Large intestine (tissue), 12 donors: ENCODE measurements around the gene TDRKH. TPM values are rescaled to one million over a fixed set of nuclear protein-coding genes. Genes with fewer than 3 reads are reported as not detected.

Source experiments
- DNase-seq, 2 donors: peaks; one replicate each; pipeline versions ENCODE4 v3.0.0 to v3.0.0-alpha.2; 2013
- H3K27ac ChIP-seq: one replicate; pipeline ENCODE4 v1.5.1; 2013; ENCODE audit warnings: low read length
- H3K27me3 ChIP-seq: 2 replicates; pipeline ENCODE4 v1.6.1; 2013; ENCODE audit warnings: low read length; ENCODE audit not compliant: control insufficient read depth, insufficient read depth
- H3K36me3 ChIP-seq: 2 replicates; pipeline ENCODE4 v1.6.1; 2013; ENCODE audit warnings: low read length; ENCODE audit not compliant: control insufficient read depth, insufficient read depth
- H3K4me1 ChIP-seq: one replicate; pipeline ENCODE4 v1.6.1; 2013; ENCODE audit warnings: low read length; ENCODE audit not compliant: control insufficient read depth, insufficient read depth
- H3K4me3 ChIP-seq: one replicate; pipeline ENCODE4 v1.5.1; 2013; ENCODE audit warnings: low read length
- H3K9me3 ChIP-seq: one replicate; pipeline ENCODE4 v1.6.1; 2013; ENCODE audit warnings: mild to moderate bottlenecking, low read depth, low read length, moderate library complexity; ENCODE audit not compliant: control insufficient read depth
- WGBS: methylation state at CpG from one replicate; pipeline ENCODE4 v1.1.5; 2013; ENCODE audit warnings: low lambda C conversion rate; ENCODE audit not compliant: insufficient coverage; 5-methylcytosine and 5-hydroxymethylcytosine counted together
- long read RNA-seq, 11 donors: transcript quantifications; one replicate each; lab custom pipeline, GENCODE V29; 2026
- polyA plus RNA-seq: library from polyadenylated mRNA; unstranded; fragments of 120-200 nt; gene quantifications from one replicate; pipeline ENCODE4 v1.2.1, GENCODE V29; 2013

Gene TDRKH, protein sequence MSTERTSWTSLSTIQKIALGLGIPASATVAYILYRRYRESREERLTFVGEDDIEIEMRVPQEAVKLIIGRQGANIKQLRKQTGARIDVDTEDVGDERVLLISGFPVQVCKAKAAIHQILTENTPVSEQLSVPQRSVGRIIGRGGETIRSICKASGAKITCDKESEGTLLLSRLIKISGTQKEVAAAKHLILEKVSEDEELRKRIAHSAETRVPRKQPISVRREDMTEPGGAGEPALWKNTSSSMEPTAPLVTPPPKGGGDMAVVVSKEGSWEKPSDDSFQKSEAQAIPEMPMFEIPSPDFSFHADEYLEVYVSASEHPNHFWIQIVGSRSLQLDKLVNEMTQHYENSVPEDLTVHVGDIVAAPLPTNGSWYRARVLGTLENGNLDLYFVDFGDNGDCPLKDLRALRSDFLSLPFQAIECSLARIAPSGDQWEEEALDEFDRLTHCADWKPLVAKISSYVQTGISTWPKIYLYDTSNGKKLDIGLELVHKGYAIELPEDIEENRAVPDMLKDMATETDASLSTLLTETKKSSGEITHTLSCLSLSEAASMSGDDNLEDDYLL
- polyA plus RNA-seq: 4.2 TPM
- long read RNA-seq, donor 1: 0 reads
- long read RNA-seq, donor 2, partial matches to known transcripts: 0 of 3 reads
- long read RNA-seq, donor 2, other reads (novel, unspliced or antisense): 0 of 3 reads
- long read RNA-seq, donor 3: 0 reads
- long read RNA-seq, donor 4: 0 reads
- long read RNA-seq, donor 5, partial matches to known transcripts: 0 of 1 reads
- long read RNA-seq, donor 5, other reads (novel, unspliced or antisense): 0 of 1 reads
- long read RNA-seq, donor 6, partial matches to known transcripts: 0 of 1 reads
- long read RNA-seq, donor 6, other reads (novel, unspliced or antisense): 0 of 1 reads
- long read RNA-seq, donor 7: 0 reads
- long read RNA-seq, donor 8: 0 reads
- long read RNA-seq, donor 9: 0 reads
- long read RNA-seq, donor 10: 0 reads
- long read RNA-seq, donor 11: 0 reads

DNA sequence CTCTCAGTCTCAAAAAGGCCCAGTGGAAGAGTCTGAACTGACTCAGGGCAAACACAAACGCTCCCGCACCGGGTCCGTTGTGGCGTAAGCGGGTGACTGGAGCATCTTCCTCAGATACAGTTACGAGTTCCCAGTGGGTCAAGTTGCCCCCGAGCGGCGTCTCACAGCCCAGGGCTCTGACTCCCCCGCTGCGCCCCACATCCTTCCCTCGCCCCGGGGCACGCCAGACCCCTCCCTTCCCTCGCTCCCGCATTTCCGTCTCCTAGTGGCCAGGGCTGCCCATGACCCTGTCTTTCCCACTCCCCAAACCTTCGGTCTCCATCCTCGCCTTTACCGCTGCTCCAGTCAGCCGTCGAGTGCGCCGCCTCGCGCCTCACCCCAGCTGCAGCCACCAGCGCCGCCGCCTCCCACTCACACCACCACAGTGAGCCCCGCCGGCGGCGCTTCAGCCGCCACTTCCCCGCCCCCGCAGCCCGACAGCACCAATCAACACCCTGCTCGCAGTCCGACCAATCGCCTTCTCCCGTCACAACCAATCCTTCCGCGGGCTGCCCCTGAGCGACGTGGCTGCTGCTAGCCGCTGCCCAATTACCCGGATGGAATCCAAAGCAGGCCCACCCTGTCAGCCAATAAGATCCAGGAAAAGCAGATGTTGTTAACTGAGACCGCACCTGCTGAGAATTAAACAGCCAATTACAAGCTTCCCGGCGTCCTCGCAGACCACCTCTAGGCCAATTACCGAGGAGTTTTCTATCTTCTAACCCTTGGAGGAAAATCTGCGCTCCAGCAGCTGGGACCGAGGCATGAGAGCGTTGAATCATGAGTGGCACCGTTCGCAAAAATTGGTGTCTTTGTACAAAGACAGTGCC is at the start of gene TDRKH:
Gene TDRKH (minus strand): TSS at position 430 of the 869 bp plus-strand sequence. CDS start 7,478 bp downstream, outside the sequence.
- DNase-seq: peak; percentile 98 to 99
- Histone ChIP-seq H3K4me3 (peak within 1 kb of the TSS; percentile 63), H3K27me3 (peaks cover 2% of the 10 kb centered on the region), H3K9me3 (no peaks in the 10 kb centered on the region), H3K27ac (no peak within 1 kb of the TSS), H3K4me1 (no peaks in the 10 kb centered on the region), H3K36me3 (no peaks in the 10 kb centered on the region)
- WGBS: no CpG with 5 or more reads among the region's 58 CpGs

DNA sequence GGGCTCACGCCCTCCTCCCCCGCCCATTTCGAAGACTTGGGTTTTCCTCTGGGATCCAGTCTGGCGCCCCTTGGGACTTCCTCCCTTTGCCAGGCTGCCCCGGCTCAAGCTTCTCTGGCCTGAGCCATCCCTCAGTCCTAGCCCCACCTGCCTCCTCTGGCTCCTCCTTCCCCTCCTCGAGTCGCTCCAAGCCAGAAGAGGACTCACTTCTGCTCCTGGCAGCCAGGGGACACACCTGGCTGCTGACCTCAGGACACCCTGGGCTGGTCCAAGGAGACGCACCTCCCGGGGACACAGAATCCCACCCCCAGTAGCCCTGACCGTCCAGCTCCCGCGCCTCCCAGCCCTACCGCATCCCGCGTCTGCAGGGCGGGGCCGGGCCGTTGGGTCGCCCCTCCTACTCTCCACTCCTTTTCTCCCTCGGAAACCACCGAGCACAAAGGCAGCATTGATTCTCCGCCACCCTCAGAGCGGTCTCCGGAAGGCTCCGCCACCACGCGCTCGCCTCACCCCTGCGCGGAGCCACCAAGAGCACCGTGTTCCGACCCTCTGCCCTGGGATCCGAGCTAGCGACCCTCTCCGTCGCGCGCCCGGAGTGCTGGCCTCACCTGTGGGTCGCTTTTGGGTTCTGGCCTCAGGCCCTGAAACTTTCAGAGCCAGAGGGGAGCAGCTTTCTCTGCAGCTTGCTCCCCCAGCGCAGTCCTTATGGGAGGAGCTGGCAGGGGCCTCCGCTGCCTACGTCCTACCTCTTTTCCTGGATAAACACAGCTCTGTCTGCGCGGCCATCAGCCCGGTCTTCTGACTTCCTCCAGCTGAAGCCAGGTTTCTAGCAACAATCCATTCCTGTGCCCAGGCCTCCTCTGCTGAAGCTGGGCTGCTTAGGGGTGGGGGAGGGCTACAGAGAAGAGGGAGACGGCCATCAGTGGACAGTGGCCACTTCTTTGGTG is 49.4 kb upstream of the TDRKH start, which contains the start of gene C2CD4D:
Gene C2CD4D (minus strand): TSS at position 364 of the 947 bp plus-strand sequence. CDS start 831 bp downstream, outside the sequence.
- H3K27me3 ChIP-seq: peaks cover 30% of the 10 kb centered on the region
- WGBS: no CpG with 5 or more reads among the region's 47 CpGs

DNA sequence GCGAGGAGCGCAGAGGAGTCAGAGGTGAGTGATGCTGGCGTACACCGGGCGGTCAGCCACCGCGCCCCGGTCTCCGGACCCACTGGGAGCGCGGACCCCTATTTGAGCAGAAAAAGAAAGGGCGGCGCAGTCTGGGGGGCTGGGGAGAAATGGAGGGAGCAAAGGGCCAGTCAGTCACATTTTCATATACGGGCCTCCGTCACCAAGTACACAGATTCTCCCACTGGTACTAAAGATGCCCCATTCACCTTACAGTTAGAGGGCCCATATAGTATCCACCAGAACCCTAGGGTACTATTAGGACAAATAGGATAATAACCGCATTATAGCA is 48.7 kb upstream of the TDRKH start:
- DNase-seq: no peak
- peaks cover 4% of the 10 kb centered on the region for H3K9me3 ChIP-seq
- no peak overlapping the region for H3K27ac ChIP-seq
- WGBS: no CpG with 5 or more reads among the region's 16 CpGs
- no peaks in the 10 kb centered on the region for H3K36me3 ChIP-seq
- H3K27me3 ChIP-seq: peaks cover 30% of the 10 kb centered on the region
- H3K4me3 ChIP-seq: peak overlapping the region; percentile 47
- peaks cover 27% of the 10 kb centered on the region for H3K4me1 ChIP-seq

More for the DNA sequence above, 49.4 kb upstream of the TDRKH start, which contains the start of gene C2CD4D:
- DNase-seq: peak; percentile 78 to 92
- peak within 1 kb of the TSS; percentile 47 for H3K4me3 ChIP-seq
- peaks cover 25% of the 10 kb centered on the region for H3K4me1 ChIP-seq
- H3K9me3 ChIP-seq: peaks cover 4% of the 10 kb centered on the region
- peak within 1 kb of the TSS; percentile 70 for H3K27ac ChIP-seq
- no peaks in the 10 kb centered on the region for H3K36me3 ChIP-seq

DNA sequence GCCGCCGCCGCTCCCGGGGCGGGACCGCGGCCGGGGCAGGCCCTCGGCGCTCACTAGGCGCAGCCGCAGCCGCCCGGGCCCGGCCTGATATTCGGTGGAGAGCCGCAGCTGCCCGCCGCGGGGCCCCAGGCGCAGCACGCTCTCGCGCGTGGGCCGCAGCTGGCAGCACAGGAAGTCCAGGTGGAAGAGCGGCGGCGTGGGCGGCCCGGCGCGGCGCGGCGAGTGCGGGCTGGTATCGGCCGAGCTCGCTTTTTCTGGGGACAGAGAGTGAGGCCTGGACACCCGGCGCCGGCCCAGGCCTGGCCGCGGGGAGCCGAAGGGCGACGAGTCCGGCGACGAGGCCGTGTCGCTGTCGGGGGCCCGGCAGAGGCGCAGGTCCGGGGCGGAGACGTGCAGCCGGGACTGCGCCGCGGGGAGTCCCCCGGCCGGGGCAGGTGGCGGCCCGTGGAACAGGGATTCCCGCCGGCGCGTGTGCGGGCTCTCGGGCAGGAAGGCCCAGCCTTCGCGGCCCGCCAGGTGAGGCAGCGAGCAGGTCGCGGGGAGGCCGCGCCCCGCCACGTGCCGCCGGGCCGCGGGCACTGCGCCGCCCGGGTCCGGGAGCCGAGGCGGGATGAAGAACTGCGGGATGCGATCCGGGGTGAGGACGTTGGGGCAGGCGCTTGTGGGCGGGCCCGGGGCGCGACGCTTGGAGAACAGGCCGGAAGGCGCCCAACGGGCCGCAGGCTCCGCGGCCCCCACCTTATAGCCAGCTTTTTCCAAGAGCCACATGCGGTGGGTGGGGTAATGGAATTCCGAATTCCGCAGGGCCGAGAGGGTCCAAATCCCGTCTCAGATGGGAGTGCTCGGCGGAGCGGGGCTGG is 48.2 kb upstream of the TDRKH start:
- no peak overlapping the region for H3K27ac ChIP-seq
- WGBS: no CpG with 5 or more reads among the region's 117 CpGs
- H3K36me3 ChIP-seq: no peaks in the 10 kb centered on the region

DNA sequence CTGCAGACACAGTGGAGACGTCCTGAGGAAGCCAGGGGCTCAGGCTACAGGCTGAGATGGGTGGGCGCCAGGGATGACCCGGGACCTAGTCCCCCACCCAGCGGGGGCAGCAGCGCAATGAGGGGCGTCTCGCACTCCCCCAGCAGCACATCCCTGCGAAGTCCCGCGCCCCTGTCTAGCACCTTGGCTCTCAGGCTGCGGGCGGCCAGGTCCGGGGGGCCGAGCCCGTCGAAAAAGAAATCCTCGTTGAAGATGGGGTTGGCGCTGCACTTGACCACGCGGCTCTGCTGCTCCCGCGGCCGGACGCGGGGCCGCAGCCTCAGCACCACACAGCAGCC is 47.6 kb upstream of the TDRKH start:
- no CpG with 5 or more reads among the region's 26 CpGs for WGBS

More for the DNA sequence above, 48.2 kb upstream of the TDRKH start:
- Histone ChIP-seq H3K9me3 (peaks cover 4% of the 10 kb centered on the region), H3K27me3 (peaks cover 30% of the 10 kb centered on the region), H3K4me3 (peak overlapping the region; percentile 47), H3K4me1 (peaks cover 27% of the 10 kb centered on the region)
- peak in 1 of 2 donors; percentile 70 for DNase-seq

DNA sequence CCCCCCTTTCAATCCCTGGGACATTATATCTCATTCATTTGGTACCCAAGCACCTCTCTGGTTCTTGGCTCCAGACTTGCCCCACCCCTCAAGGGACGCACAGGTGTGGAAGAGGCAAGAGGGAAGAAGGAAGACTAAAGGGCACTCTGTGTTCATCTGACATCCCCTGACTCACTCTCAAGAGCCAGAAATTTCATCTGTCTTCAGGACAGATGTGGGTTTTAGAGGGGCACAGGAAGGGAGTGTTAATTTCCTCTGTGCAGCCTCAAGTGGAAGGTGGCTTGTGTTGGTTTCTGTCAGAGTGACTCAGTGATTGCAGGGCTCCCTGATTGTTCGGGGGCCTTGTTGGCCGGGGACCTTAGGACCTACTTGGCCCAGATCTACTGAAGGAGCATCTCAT is 46.9 kb upstream of the TDRKH start:
- H3K4me3 ChIP-seq: no peak overlapping the region
- peaks cover 30% of the 10 kb centered on the region for H3K27me3 ChIP-seq
- DNase-seq: no peak
- no peak overlapping the region for H3K27ac ChIP-seq
- no CpG with 5 or more reads among the region's 3 CpGs for WGBS
- H3K4me1 ChIP-seq: peaks cover 30% of the 10 kb centered on the region
- peaks cover 4% of the 10 kb centered on the region for H3K9me3 ChIP-seq
- H3K36me3 ChIP-seq: no peaks in the 10 kb centered on the region

More for the DNA sequence above, 47.6 kb upstream of the TDRKH start:
- DNase-seq: no peak
- Histone ChIP-seq H3K4me3 (no peak overlapping the region), H3K27ac (no peak overlapping the region), H3K9me3 (peaks cover 4% of the 10 kb centered on the region), H3K36me3 (no peaks in the 10 kb centered on the region), H3K27me3 (peaks cover 30% of the 10 kb centered on the region), H3K4me1 (peaks cover 27% of the 10 kb centered on the region)

DNA sequence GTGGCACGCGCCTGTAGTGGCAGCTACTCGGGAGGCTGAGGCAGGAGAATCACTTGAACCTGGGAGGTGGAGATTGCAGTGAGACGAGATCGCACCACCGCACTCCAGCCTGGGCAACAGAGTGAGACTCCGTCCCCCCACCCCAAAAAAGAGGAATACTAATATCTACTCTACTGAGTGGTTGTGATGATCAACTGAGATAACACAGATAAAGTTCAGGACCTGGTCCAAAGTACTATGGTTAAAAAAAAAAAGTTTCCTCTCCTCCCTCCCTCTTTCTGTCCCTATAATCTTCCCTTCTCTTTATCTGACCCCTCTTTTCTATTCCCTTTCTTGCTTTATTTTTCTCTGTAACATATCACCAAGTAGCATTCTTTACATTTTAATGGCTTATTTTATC is 45.3 kb upstream of the TDRKH start:
- peaks cover 27% of the 10 kb centered on the region for H3K27me3 ChIP-seq
- H3K4me1 ChIP-seq: peaks cover 38% of the 10 kb centered on the region
- WGBS: no CpG with 5 or more reads among the region's 7 CpGs
- peaks cover 7% of the 10 kb centered on the region for H3K9me3 ChIP-seq
- no peak overlapping the region for H3K4me3 ChIP-seq
- H3K36me3 ChIP-seq: no peaks in the 10 kb centered on the region
- H3K27ac ChIP-seq: no peak overlapping the region
- DNase-seq: no peak

DNA sequence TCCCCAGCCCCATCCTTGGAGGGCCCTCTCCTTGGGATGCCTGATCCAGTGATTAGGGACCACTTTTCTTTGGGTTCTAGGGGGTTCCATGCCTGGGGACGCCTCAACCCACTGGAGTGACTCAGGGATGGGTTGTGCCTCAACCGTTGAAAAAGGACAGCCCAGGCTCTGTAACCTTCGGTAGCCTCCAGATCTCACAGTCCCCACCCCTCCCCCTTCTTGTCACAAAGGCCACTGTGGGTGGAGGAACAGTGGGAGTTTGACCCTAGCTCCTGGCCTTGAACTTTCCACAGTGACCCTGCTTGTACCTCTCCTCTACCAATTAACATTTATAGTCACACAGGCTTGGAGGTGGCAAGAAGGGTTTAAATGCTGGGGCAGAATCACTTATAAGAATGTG is 43.9 kb upstream of the TDRKH start:
- no peak for DNase-seq
- H3K27ac ChIP-seq: no peak overlapping the region
- peaks cover 7% of the 10 kb centered on the region for H3K9me3 ChIP-seq
- H3K4me1 ChIP-seq: peaks cover 33% of the 10 kb centered on the region
- no peaks in the 10 kb centered on the region for H3K36me3 ChIP-seq
- peaks cover 16% of the 10 kb centered on the region for H3K27me3 ChIP-seq
- no CpG with 5 or more reads among the region's 3 CpGs for WGBS
- no peak overlapping the region for H3K4me3 ChIP-seq
